ENCODE results near the gene RBM6. TPM values are rescaled to one million over a fixed set of nuclear protein-coding genes. Genes with fewer than 3 reads are reported as not detected.

The RBM6 gene
- total RNA-seq, 6 experiments from 2014 or later: 32.5 to 41.6 (median 34.5) TPM

- Mint-ChIP-seq H3K9me3 (no peaks in the 10 kb centered on the region), H3K27me3 (ENCODE audit: insufficient read depth) (no peaks in the 10 kb centered on the region), H3K4me3 (no peak overlapping the region), H3K36me3 (ENCODE audit: low read depth) (peaks cover 46% of the 10 kb centered on the region), H3K4me1 (ENCODE audit: low read depth) (peaks cover 19% of the 10 kb centered on the region), H3K27ac (peak overlapping the region; percentile 64; the same call in 1 of the 2 replicates)
- DNase-seq: no peak
- TF ChIP-seq CTCF (IDR thresholded peaks at IDR 0.05): no peak
Measured at GRCh38 chr3:50100956-50101845, 161.3 kb downstream of the RBM6 start.

- no peak overlapping the region for H3K27ac Mint-ChIP-seq
- peaks cover 19% of the 10 kb centered on the region for H3K4me1 Mint-ChIP-seq (ENCODE audit: low read depth)
- no peaks in the 10 kb centered on the region for H3K27me3 Mint-ChIP-seq (ENCODE audit: insufficient read depth)
- no peak for TF ChIP-seq CTCF (IDR thresholded peaks at IDR 0.05)
- H3K36me3 Mint-ChIP-seq (ENCODE audit: low read depth): peaks cover 50% of the 10 kb centered on the region
- DNase-seq: no peak
- H3K4me3 Mint-ChIP-seq: no peak overlapping the region
- no peaks in the 10 kb centered on the region for H3K9me3 Mint-ChIP-seq
Measured at GRCh38 chr3:50102558-50102957, 162.6 kb downstream of the RBM6 start.

GRCh38 chr3:50111757-50112156 is 171.8 kb downstream of the RBM6 start:
- no peak for DNase-seq
- Mint-ChIP-seq H3K27ac (peak overlapping the region; percentile 13; the same call in 1 of the 2 replicates), H3K4me1 (ENCODE audit: low read depth) (no peaks in the 10 kb centered on the region), H3K36me3 (ENCODE audit: low read depth) (peaks cover 55% of the 10 kb centered on the region), H3K9me3 (no peaks in the 10 kb centered on the region), H3K4me3 (no peak overlapping the region), H3K27me3 (ENCODE audit: insufficient read depth) (peaks cover 8% of the 10 kb centered on the region)
- no peak for TF ChIP-seq CTCF (IDR thresholded peaks at IDR 0.05)

- no peak for DNase-seq
- Mint-ChIP-seq H3K36me3 (ENCODE audit: low read depth) (peaks cover 53% of the 10 kb centered on the region), H3K4me3 (no peak overlapping the region), H3K9me3 (no peaks in the 10 kb centered on the region), H3K4me1 (ENCODE audit: low read depth) (no peaks in the 10 kb centered on the region), H3K27me3 (ENCODE audit: insufficient read depth) (peaks cover 8% of the 10 kb centered on the region), H3K27ac (no peak overlapping the region)
- no peak for TF ChIP-seq CTCF (IDR thresholded peaks at IDR 0.05)
Measured at GRCh38 chr3:50112462-50112861, 172.5 kb downstream of the RBM6 start.

- Mint-ChIP-seq H3K4me3 (no peak overlapping the region), H3K9me3 (no peaks in the 10 kb centered on the region), H3K36me3 (ENCODE audit: low read depth) (peaks cover 43% of the 10 kb centered on the region), H3K27ac (no peak overlapping the region), H3K27me3 (ENCODE audit: insufficient read depth) (peaks cover 11% of the 10 kb centered on the region), H3K4me1 (ENCODE audit: low read depth) (peaks cover 5% of the 10 kb centered on the region; the same call in 1 of the 2 replicates)
- no peak for TF ChIP-seq CTCF (IDR thresholded peaks at IDR 0.05)
- DNase-seq: no peak
Measured at GRCh38 chr3:50117120-50117519, 177.2 kb downstream of the RBM6 start.
